MM.1S (cell line): ENCODE measurements around the gene CNEP1R1.

ENCODE experiments used
- EZH2phosphoT487 ChIP-seq: fragments of 300-600 bp; sonication (generic); IDR thresholded peaks from 2 replicates; pipeline ENCODE4 v1.6.1; 2018; ENCODE audit warnings: antibody characterized with exemption, low read length
- TF ChIP-seq, protein P1 (sequence below): fragments of 300-600 bp; sonication (generic); IDR thresholded peaks from 2 replicates; pipeline ENCODE4 v1.5.1; 2016; ENCODE audit warnings: antibody characterized with exemption, low read length, mixed read lengths

DNA sequence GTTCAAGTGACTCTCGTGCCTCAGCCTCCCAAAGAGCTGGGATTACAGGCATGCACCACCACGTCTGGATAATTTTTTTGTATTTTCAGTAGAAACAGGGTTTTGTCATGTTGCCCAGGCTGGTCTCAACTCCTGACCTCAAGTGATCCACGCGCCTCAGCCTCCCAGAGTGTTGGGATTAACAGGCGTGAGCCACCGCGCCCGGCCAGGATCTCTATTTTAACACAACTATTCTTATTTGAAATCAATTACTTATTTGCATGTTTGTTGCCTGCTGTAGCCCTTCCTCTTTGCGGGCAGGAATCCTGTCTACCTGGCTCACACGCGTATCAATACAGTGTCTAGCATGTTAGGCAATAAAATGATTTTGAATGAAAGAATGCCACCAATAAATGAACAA lies 818 bp upstream of the CNEP1R1 start:
- TF ChIP-seq, protein P1, sequence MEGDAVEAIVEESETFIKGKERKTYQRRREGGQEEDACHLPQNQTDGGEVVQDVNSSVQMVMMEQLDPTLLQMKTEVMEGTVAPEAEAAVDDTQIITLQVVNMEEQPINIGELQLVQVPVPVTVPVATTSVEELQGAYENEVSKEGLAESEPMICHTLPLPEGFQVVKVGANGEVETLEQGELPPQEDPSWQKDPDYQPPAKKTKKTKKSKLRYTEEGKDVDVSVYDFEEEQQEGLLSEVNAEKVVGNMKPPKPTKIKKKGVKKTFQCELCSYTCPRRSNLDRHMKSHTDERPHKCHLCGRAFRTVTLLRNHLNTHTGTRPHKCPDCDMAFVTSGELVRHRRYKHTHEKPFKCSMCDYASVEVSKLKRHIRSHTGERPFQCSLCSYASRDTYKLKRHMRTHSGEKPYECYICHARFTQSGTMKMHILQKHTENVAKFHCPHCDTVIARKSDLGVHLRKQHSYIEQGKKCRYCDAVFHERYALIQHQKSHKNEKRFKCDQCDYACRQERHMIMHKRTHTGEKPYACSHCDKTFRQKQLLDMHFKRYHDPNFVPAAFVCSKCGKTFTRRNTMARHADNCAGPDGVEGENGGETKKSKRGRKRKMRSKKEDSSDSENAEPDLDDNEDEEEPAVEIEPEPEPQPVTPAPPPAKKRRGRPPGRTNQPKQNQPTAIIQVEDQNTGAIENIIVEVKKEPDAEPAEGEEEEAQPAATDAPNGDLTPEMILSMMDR: no peak
- no peak for TF ChIP-seq EZH2phosphoT487
